GM23248 (cell line): ENCODE data around the gene ACTA2.

ENCODE experiments used
- EZH2 ChIP-seq: fragments of 200-600 bp; sonication (generic); IDR thresholded peaks from 2 replicates; pipeline ENCODE4 v1.6.1; 2018; ENCODE audit warnings: antibody characterized with exemption, mild to moderate bottlenecking; ENCODE audit not compliant: insufficient read depth, poor library complexity, severe bottlenecking
- EZH2phosphoT487 ChIP-seq: fragments of 200-600 bp; sonication (generic); IDR thresholded peaks from 2 replicates; pipeline ENCODE4 v1.6.1; 2018; ENCODE audit warnings: antibody characterized with exemption, moderate library complexity, mild to moderate bottlenecking, low read depth; ENCODE audit not compliant: insufficient read depth

GRCh38 chr10:88979603-88980002 lies 27.0 kb upstream of the ACTA2 start:
- no peak for TF ChIP-seq EZH2
- no peak for TF ChIP-seq EZH2phosphoT487
